GM23248 (cell line): ENCODE data around the gene HIBADH. TPM values are rescaled to one million over a fixed set of nuclear protein-coding genes. Genes with fewer than 3 reads are reported as not detected.

Experiments used
- DNase-seq: peaks from one replicate; pipeline ENCODE4 v3.0.0-alpha.2; 2015
- H2AFZ ChIP-seq: fragments of 200-600 bp; sonication (generic); 2 replicates; pipeline ENCODE4 v1.6.1; 2016; ENCODE audit warnings: antibody characterized with exemption
- H3F3A ChIP-seq: fragments of 200-600 bp; sonication (generic); 2 replicates; pipeline ENCODE4 v1.6.1; 2016; ENCODE audit warnings: mild to moderate bottlenecking, antibody characterized with exemption, mixed run types; ENCODE audit not compliant: insufficient read depth
- H3K27ac ChIP-seq: fragments of 200-600 bp; sonication (generic); 2 replicates; pipeline ENCODE4 v1.5.1; 2016; ENCODE audit warnings: mild to moderate bottlenecking
- H3K27me3 ChIP-seq: fragments of 200-600 bp; sonication (generic); replicated peaks from 2 replicates; pipeline ENCODE4 v1.6.1; 2016; ENCODE audit warnings: mild to moderate bottlenecking; ENCODE audit not compliant: insufficient read depth
- H3K36me3 ChIP-seq: fragments of 200-600 bp; sonication (generic); 2 replicates; pipeline ENCODE4 v1.6.1; 2016; ENCODE audit warnings: low read depth, mild to moderate bottlenecking
- H3K4me1 ChIP-seq: fragments of 200-600 bp; sonication (generic); 2 replicates; pipeline ENCODE4 v1.6.1; 2016; ENCODE audit warnings: mild to moderate bottlenecking; ENCODE audit not compliant: insufficient read depth
- H3K4me2 ChIP-seq: fragments of 200-600 bp; sonication (generic); one replicate; pipeline ENCODE4 v1.6.1; 2016; ENCODE audit warnings: mild to moderate bottlenecking; ENCODE audit not compliant: unreplicated experiment
- H3K4me3 ChIP-seq: fragments of 200-600 bp; sonication (generic); 2 replicates; pipeline ENCODE4 v1.5.1; 2016; ENCODE audit warnings: mild to moderate bottlenecking
- H3K79me2 ChIP-seq: fragments of 200-600 bp; sonication (generic); 2 replicates; pipeline ENCODE4 v1.6.1; 2016; ENCODE audit warnings: mild to moderate bottlenecking; ENCODE audit not compliant: insufficient read depth
- H3K9ac ChIP-seq: fragments of 200-600 bp; sonication (generic); 2 replicates; pipeline ENCODE4 v1.6.1; 2016; ENCODE audit warnings: mild to moderate bottlenecking
- H3K9me2 ChIP-seq: fragments of 200-600 bp; sonication (generic); 2 replicates; pipeline ENCODE4 v1.6.1; 2016; ENCODE audit warnings: mixed run types, mild to moderate bottlenecking, moderate library complexity; ENCODE audit not compliant: insufficient read depth
- H3K9me3 ChIP-seq: fragments of 200-600 bp; sonication (generic); one replicate; pipeline ENCODE4 v1.6.1; 2017; ENCODE audit warnings: low read depth
- H4K20me1 ChIP-seq: fragments of 200-600 bp; sonication (generic); 2 replicates; pipeline ENCODE4 v1.6.0; 2016; ENCODE audit not compliant: insufficient read depth
- EZH2 ChIP-seq: fragments of 200-600 bp; sonication (generic); IDR thresholded peaks from 2 replicates; pipeline ENCODE4 v1.6.1; 2018; ENCODE audit warnings: antibody characterized with exemption, mild to moderate bottlenecking; ENCODE audit not compliant: insufficient read depth, poor library complexity, severe bottlenecking
- EZH2phosphoT487 ChIP-seq: fragments of 200-600 bp; sonication (generic); IDR thresholded peaks from 2 replicates; pipeline ENCODE4 v1.6.1; 2018; ENCODE audit warnings: antibody characterized with exemption, moderate library complexity, mild to moderate bottlenecking, low read depth; ENCODE audit not compliant: insufficient read depth
- WGBS, 2 experiments: methylation state at CpG; one replicate each; pipeline ENCODE4 v1.1.6; 2015 to 2017; ENCODE audit warnings: low lambda C conversion rate in 2 of 2, low coverage in 1 of 2; ENCODE audit errors: missing lambda C conversion rate in 2 of 2; 5-methylcytosine and 5-hydroxymethylcytosine counted together
- in situ Hi-C: fragments of 300-500 bp; cut with MboI; formaldehyde crosslinking; loops from 2 replicates; pipeline ENCODE4 v1.15.0; 2020
- polyA plus RNA-seq: library from polyadenylated mRNA; unstranded; fragments of >200 nt; fragmentation: Nextera tagmentation; extraction: Ambion mirVana; gene quantifications from 2 replicates; pipeline ENCODE4 v1.2.1, GENCODE V29; 2016
- total RNA-seq: library from RNA; depleted of rRNA; stranded (reverse); fragments of >200 nt; shearing (Covaris generic); gene quantifications from 2 replicates; pipeline ENCODE4 v1.2.3, GENCODE V29; 2014; rRNA removed

Gene HIBADH
- total and polyA plus RNA-seq, 2 experiments from 2014 or later = 70.1 to 87.0 TPM

DNA sequence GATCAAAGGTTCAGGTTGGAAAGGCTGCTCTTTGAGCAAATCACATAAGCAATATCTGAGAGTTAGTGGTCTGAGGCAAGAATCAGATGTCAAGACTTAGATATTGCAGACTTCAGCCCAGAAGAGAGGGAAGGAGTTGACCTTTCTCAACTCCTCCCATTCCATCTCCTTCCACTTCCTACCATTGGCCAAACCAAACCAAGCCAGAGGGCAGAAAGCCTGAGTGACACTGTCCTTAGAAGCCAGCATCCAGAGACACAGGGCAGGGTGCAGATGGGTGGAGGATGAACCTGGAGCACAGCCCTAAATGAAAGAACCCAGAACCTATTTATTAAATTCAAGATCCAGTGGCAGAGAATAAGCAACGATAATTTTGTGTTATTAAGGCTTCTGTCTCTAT is 180.5 kb downstream of the HIBADH start:
- H4K20me1 ChIP-seq = no peaks in the 10 kb centered on the region
- WGBS, 2 experiments = 33 to 44% methylated on average over 1 of the region's 1 CpG
- no peaks in the 10 kb centered on the region for H3K36me3 ChIP-seq
- no peak overlapping the region for H2AFZ ChIP-seq
- TF ChIP-seq EZH2 (no peak), EZH2phosphoT487 (no peak)
- H3K9ac ChIP-seq = no peak overlapping the region
- no peak overlapping the region for H3K27ac ChIP-seq
- no peaks in the 10 kb centered on the region for H3K27me3 ChIP-seq
- no peaks in the 10 kb centered on the region for H3K4me1 ChIP-seq
- no peak overlapping the region for H3K4me2 ChIP-seq
- H3K4me3 ChIP-seq = no peak overlapping the region
- in situ Hi-C loops = no loop called here
- H3K9me3 ChIP-seq = no peaks in the 10 kb centered on the region
- no peaks in the 10 kb centered on the region for H3K79me2 ChIP-seq
- DNase-seq = no peak
- H3F3A ChIP-seq = no peaks in the 10 kb centered on the region
- no peaks in the 10 kb centered on the region for H3K9me2 ChIP-seq

DNA sequence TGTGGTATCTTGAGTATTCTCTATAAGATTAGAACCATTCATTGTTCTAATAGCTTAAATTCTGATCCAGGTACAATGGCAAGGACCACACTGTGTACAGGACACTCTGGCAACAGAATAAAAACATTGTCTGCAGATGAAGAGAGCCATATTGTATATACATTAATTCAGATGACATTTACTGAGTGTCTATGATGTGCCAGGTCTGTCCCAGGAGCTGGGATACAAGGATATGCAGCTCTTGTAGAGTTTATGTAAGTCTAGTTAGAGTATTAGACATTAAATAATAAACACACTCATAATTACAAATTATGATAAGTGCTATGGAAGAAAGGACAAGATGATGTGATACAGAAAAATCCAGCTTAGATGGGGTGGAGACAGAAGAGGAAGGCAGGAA is 184.1 kb downstream of the HIBADH start:
- TF ChIP-seq EZH2 = no peak
- no peak for TF ChIP-seq EZH2phosphoT487
- Histone ChIP-seq H2AFZ (no peak overlapping the region), H3K9me2 (no peaks in the 10 kb centered on the region), H3K27ac (no peak overlapping the region), H3K27me3 (no peaks in the 10 kb centered on the region), H3K9ac (no peak overlapping the region), H4K20me1 (no peaks in the 10 kb centered on the region), H3K79me2 (no peaks in the 10 kb centered on the region), H3F3A (no peaks in the 10 kb centered on the region), H3K4me3 (no peak overlapping the region), H3K4me1 (peaks cover 9% of the 10 kb centered on the region; the same call in 1 of the 2 replicates), H3K36me3 (no peaks in the 10 kb centered on the region), H3K9me3 (no peaks in the 10 kb centered on the region), H3K4me2 (no peak overlapping the region)
- in situ Hi-C loops = no loop called here
- no peak for DNase-seq

DNA sequence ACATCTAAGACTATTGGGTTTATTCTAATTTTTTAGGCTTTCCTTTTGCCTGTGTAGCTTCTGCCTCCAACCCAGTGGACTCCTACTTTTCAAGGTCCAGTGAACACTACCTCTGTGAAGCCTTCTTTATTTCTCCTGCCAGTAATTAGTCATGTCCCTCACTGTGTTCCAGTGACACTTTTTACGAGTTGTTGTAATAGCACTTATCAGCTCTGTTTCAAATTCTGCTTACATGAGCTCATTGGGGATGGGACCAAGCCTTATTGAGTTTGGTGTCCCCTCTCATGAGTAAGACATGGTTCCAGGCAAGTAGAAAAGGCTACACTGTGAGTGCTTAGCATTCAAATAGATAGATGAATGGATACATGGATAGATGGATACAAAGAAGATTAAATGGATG is 184.6 kb downstream of the HIBADH start:
- TF ChIP-seq EZH2 = no peak
- no peak for TF ChIP-seq EZH2phosphoT487
- in situ Hi-C loops = no loop called here
- H2AFZ ChIP-seq = no peak overlapping the region
- H3K4me2 ChIP-seq = no peak overlapping the region
- DNase-seq = no peak
- H3K4me3 ChIP-seq = no peak overlapping the region
- H3K9ac ChIP-seq = no peak overlapping the region
- no peaks in the 10 kb centered on the region for H3K9me2 ChIP-seq
- peaks cover 9% of the 10 kb centered on the region; the same call in 1 of the 2 replicates for H3K4me1 ChIP-seq
- no peaks in the 10 kb centered on the region for H3K27me3 ChIP-seq
- H3K79me2 ChIP-seq = no peaks in the 10 kb centered on the region
- no peak overlapping the region for H3K27ac ChIP-seq
- H3K9me3 ChIP-seq = no peaks in the 10 kb centered on the region
- H3K36me3 ChIP-seq = no peaks in the 10 kb centered on the region
- WGBS, 2 experiments = 33 to 42% methylated on average over 1 of the region's 1 CpG
- no peaks in the 10 kb centered on the region for H3F3A ChIP-seq
- H4K20me1 ChIP-seq = no peaks in the 10 kb centered on the region

DNA sequence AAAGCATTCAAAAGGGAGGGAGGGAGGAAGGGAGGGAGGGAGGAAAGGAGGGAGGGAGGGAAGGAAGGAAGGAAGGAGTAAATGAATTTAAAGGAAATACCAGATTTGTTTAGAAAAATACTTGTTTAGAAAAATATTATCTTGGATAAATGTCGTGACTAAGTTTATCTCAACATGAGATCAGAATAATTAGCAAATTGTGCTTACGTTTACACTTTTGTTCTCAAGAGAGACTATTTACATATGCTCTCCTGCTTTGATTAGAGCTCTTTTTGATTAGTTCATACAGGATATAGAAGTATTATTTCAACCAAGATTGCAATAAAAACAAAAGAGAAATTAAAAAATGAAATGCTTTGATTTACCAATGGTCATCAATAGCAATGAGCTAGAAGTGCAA is 186.2 kb downstream of the HIBADH start:
- DNase-seq = no peak
- Histone ChIP-seq H3K27ac (no peak overlapping the region), H3K9me3 (no peaks in the 10 kb centered on the region), H2AFZ (no peak overlapping the region), H3F3A (no peaks in the 10 kb centered on the region), H3K9me2 (no peaks in the 10 kb centered on the region), H3K79me2 (no peaks in the 10 kb centered on the region), H4K20me1 (no peaks in the 10 kb centered on the region), H3K4me1 (peaks cover 9% of the 10 kb centered on the region; the same call in 1 of the 2 replicates), H3K4me2 (no peak overlapping the region), H3K36me3 (no peaks in the 10 kb centered on the region), H3K27me3 (no peaks in the 10 kb centered on the region), H3K4me3 (no peak overlapping the region), H3K9ac (no peak overlapping the region)
- in situ Hi-C loops = no loop called here
- no peak for TF ChIP-seq EZH2phosphoT487
- no peak for TF ChIP-seq EZH2
- WGBS, 2 experiments = 60 to 61% methylated on average over 2 of the region's 2 CpGs

Other genes with a start within 250 kb of the HIBADH start
- gene TAX1BP1, start 77.3 kb upstream of the HIBADH start, total RNA-seq = 79.4 and 98.1 TPM in 2 replicates
- 131 and 137 TPM in 2 replicates for gene TAX1BP1, start 77.3 kb upstream of the HIBADH start, polyA plus RNA-seq